ENCODE results near the gene CPT1A.
"Not testable (repeated sequence)": the region's sequence is repeated elsewhere in the genome, so short reads cannot be mapped to it uniquely, and the experiment has no call there.

GRCh38 chr11:68856425-68857030 lies 14.8 kb upstream of the CPT1A start:
- not testable (repeated sequence) for TF ChIP-seq CTCF (conservative IDR thresholded peaks at IDR 0.05 in 1 of 2, IDR thresholded peaks at IDR 0.05 in 1 of 2; ENCODE audit: extremely low read depth in 1 of 2, insufficient read depth in 1 of 2, low read depth in 1 of 2, low read length in 2 of 2); EZH2 (IDR thresholded peaks at IDR 0.05; ENCODE audit: borderline replicate concordance, low read length)
